HEK293 (cell line): ENCODE measurements around the gene SCUBE1.

Experiments used
- CTCF ChIA-PET: fragments of 350-600 bp; formaldehyde crosslinking; extraction: SDS; loops from one replicate; lab custom pipeline; 2021; ENCODE audit warnings: antibody characterized with exemption; lab: Yijun Ruan, JAX
- POLR2A ChIA-PET: fragments of 300-600 bp; formaldehyde crosslinking; extraction: SDS; loops from one replicate; lab custom pipeline; 2020; ENCODE audit warnings: antibody characterized with exemption, inconsistent platforms; lab: Yijun Ruan, JAX
- H3K27ac ChIP-seq: fragments of 200-500 bp; sonication (Bioruptor generic); 2 replicates; pipeline ENCODE4 v1.5.1; 2014; ENCODE audit warnings: low read depth, low read length, control low read depth, inconsistent platforms; ENCODE audit errors: extremely low read depth
- H3K36me3 ChIP-seq, 2 experiments: fragments of 200-500 bp in 1 of 2; sonication (Bioruptor generic) in 1 of 2; 1 replicate in 1 of 2; 2 replicates in 1 of 2; pipeline ENCODE4 v1.5.1; 2014 to 2017; ENCODE audit warnings: inconsistent platforms in 2 of 2, low read length in 2 of 2; ENCODE audit not compliant: control insufficient read depth in 2 of 2, insufficient read depth in 1 of 2
- H3K4me1 ChIP-seq: fragments of 200-500 bp; sonication (Bioruptor generic); 2 replicates; pipeline ENCODE4 v1.5.1; 2014; ENCODE audit warnings: mild to moderate bottlenecking, low read length, inconsistent platforms; ENCODE audit not compliant: control insufficient read depth, insufficient read depth
- H3K4me3 ChIP-seq: 2 replicates; pipeline ENCODE4 v1.5.1; 2011; ENCODE audit warnings: low read depth, mild to moderate bottlenecking, control low read depth, low read length, moderate library complexity
- H3K9me3 ChIP-seq: fragments of 200-500 bp; sonication (Bioruptor generic); 2 replicates; pipeline ENCODE4 v1.5.1; 2014; ENCODE audit warnings: low read depth, low read length, inconsistent platforms; ENCODE audit not compliant: control insufficient read depth, insufficient read depth
- KLF16 ChIP-seq: fragments of 450-650 bp; formaldehyde crosslinking; IDR thresholded peaks from 2 replicates; pipeline ENCODE4 v1.5.1; 2017; ENCODE audit warnings: missing biosample characterization, missing genetic modification characterization
- OSR2 ChIP-seq: fragments of 450-650 bp; formaldehyde crosslinking; IDR thresholded peaks from 2 replicates; pipeline ENCODE4 v1.5.1; 2016; ENCODE audit warnings: missing biosample characterization, missing genetic modification characterization
- SCRT1 ChIP-seq: fragments of 450-650 bp; formaldehyde crosslinking; IDR thresholded peaks from 2 replicates; pipeline ENCODE4 v1.5.1; 2016; ENCODE audit warnings: missing biosample characterization, missing genetic modification characterization, borderline replicate concordance
- SCRT2 ChIP-seq: fragments of 450-650 bp; formaldehyde crosslinking; IDR thresholded peaks from 2 replicates; pipeline ENCODE4 v1.5.1; 2016; ENCODE audit warnings: missing biosample characterization, missing genetic modification characterization
- ZBTB6 ChIP-seq: fragments of 450-650 bp; formaldehyde crosslinking; IDR thresholded peaks from 2 replicates; pipeline ENCODE4 v1.5.1; 2017; ENCODE audit warnings: missing biosample characterization, missing genetic modification characterization
- ZNF280C ChIP-seq: fragments of 450-650 bp; formaldehyde crosslinking; IDR thresholded peaks from 2 replicates; pipeline ENCODE4 v1.5.1; 2016; ENCODE audit warnings: missing biosample characterization, missing genetic modification characterization
- ZNF341 ChIP-seq: fragments of 450-650 bp; formaldehyde crosslinking; IDR thresholded peaks from 2 replicates; pipeline ENCODE4; 2016; ENCODE audit warnings: low read depth, missing biosample characterization, missing genetic modification characterization
- ZNF404 ChIP-seq: fragments of 450-650 bp; formaldehyde crosslinking; IDR thresholded peaks from 2 replicates; pipeline ENCODE4 v1.5.1; 2017; ENCODE audit warnings: missing biosample characterization, missing genetic modification characterization
- ZNF529 ChIP-seq: fragments of 450-650 bp; formaldehyde crosslinking; IDR thresholded peaks from 2 replicates; pipeline ENCODE4 v1.5.1; 2017; ENCODE audit warnings: missing genetic modification characterization, missing biosample characterization; ENCODE audit not compliant: insufficient replicate concordance
- ZNF585B ChIP-seq: fragments of 450-650 bp; formaldehyde crosslinking; IDR thresholded peaks from 2 replicates; pipeline ENCODE4 v1.5.1; 2016; ENCODE audit warnings: missing biosample characterization, missing genetic modification characterization
- ZNF785 ChIP-seq: fragments of 450-650 bp; formaldehyde crosslinking; IDR thresholded peaks from 2 replicates; pipeline ENCODE4 v1.5.1; 2016; ENCODE audit warnings: missing biosample characterization, missing genetic modification characterization
- TF ChIP-seq, protein P1 (sequence below): fragments of 450-650 bp; formaldehyde crosslinking; IDR thresholded peaks from 2 replicates; pipeline ENCODE4 v1.5.1; 2016; ENCODE audit warnings: missing biosample characterization, missing genetic modification characterization

Gene SCUBE1

GRCh38 chr22:43317239-43317638 is 25.9 kb downstream of the SCUBE1 start (continued):
- TF ChIP-seq ZNF404 (no peak), OSR2 (tag by site-specific recombination) (no peak), ZNF280C (tag by site-specific recombination) (no peak)
- TF ChIP-seq, protein P1, sequence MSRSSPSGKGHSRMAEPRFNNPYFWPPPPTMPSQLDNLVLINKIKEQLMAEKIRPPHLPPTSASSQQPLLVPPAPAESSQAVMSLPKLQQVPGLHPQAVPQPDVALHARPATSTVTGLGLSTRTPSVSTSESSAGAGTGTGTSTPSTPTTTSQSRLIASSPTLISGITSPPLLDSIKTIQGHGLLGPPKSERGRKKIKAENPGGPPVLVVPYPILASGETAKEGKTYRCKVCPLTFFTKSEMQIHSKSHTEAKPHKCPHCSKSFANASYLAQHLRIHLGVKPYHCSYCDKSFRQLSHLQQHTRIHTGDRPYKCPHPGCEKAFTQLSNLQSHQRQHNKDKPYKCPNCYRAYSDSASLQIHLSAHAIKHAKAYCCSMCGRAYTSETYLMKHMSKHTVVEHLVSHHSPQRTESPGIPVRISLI (tag by site-specific recombination), result no peak

- ChIA-PET CTCF (interaction anchor here (0.7 to 1.8 kb wide), 4 partner anchors 28 to 255 kb away, joined by 3 to 7 read pairs (median 4); no protein-coding TSS in a partner anchor), POLR2A (interaction anchor here (0.7 kb wide), 1 partner anchor 28 kb away, joined by 3 read pairs; no protein-coding TSS in a partner anchor)
- no peaks in the 10 kb centered on the region for H3K36me3 ChIP-seq
- 0 out of 2 replicates have a peak, but pooled peaks have one; percentile 19 for TF ChIP-seq SCRT1 (tag by site-specific recombination)
- TF ChIP-seq SCRT2 (tag by site-specific recombination), result peak; percentile 62
- TF ChIP-seq ZNF585B (tag by site-specific recombination), result no peak
- peaks cover 20% of the 10 kb centered on the region for H3K4me1 ChIP-seq
- H3K9me3 ChIP-seq, result no peaks in the 10 kb centered on the region
- no peak overlapping the region for H3K27ac ChIP-seq
- no peak overlapping the region for H3K4me3 ChIP-seq
These were observed 27.4 kb downstream of the SCUBE1 start for GRCh38 chr22:43315687-43316217.

- Histone ChIP-seq H3K27ac (no peak overlapping the region), H3K9me3 (no peaks in the 10 kb centered on the region), H3K4me1 (peaks cover 23% of the 10 kb centered on the region), H3K36me3 (no peaks in the 10 kb centered on the region), H3K4me3 (no peak overlapping the region)
- POLR2A ChIA-PET, result interaction anchor here (0.5 kb wide), 1 partner anchor 806 kb away, joined by 3 read pairs; no protein-coding TSS in a partner anchor
- CTCF ChIA-PET, result interaction anchor here (1.1 to 2.2 kb wide), 4 partner anchors 12 to 44 kb away, joined by 3 to 7 read pairs (median 5); no protein-coding TSS in a partner anchor
- TF ChIP-seq ZNF341 (tag by site-specific recombination), result peak; percentile 33; the same call in 1 of the 2 replicates
- no peak for TF ChIP-seq ZNF529 (tag by site-specific recombination)
These were observed 28.6 kb downstream of the SCUBE1 start for GRCh38 chr22:43314611-43315010.

DNA sequence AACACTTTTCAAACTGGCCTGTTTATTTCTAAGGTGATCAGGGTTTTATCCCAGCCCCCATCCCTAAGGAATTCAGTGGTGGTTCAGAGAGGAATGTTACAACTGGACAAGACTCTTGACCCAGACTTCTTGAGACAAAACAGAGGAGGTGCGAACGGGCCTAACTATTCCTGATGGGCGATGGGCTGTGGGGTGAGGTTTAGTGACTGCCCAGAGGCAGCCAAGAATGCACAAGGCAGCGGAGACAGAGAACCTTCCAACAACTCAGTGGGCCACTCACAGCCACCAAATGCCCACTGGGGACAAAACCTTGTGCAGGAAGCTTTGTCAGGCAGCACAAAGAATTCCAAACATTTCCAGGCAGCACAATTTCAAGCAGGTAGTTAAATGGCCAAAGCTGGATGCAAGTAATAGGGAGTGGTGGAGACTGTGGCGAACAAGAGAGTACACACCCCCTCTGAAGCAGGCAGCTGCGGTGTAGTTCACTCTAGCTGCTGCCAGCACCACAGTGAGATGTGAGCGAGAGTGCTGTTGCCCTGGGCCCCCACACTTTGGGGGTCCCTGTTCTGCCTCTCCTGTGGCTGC is 29.2 kb downstream of the SCUBE1 start:
- peak; percentile 57; the same call in 1 of the 2 replicates for TF ChIP-seq KLF16
- TF ChIP-seq ZBTB6 (tag by site-specific recombination), result no peak
- no peak for TF ChIP-seq ZNF785 (tag by site-specific recombination)
- TF ChIP-seq, all 188 proteins: peak for 1
- POLR2A ChIA-PET, result interaction anchor here (0.5 kb wide), 1 partner anchor 806 kb away, joined by 3 read pairs; no protein-coding TSS in a partner anchor
- no peaks in the 10 kb centered on the region for H3K36me3 ChIP-seq
- H3K27ac ChIP-seq, result peak overlapping the region; percentile 85
- H3K9me3 ChIP-seq, result no peaks in the 10 kb centered on the region
- H3K4me1 ChIP-seq, result peaks cover 23% of the 10 kb centered on the region
- no peak overlapping the region for H3K4me3 ChIP-seq
- CTCF ChIA-PET, result interaction anchor here (1.3 to 2.2 kb wide), 5 partner anchors 12 to 40 kb away, joined by 4 to 12 read pairs (median 7); no protein-coding TSS in a partner anchor
